ENCODE data around the gene LY6G5B. TPM values are rescaled to one million over a fixed set of nuclear protein-coding genes. Genes with fewer than 3 reads are reported as not detected.

LY6G5B gene
- 1 to 10 TPM in 1 of 4 donors, under 1 TPM in 2, not detected in 1; 0.19 to 2.7 (median 0.60) TPM for total RNA-seq

- peaks cover 4 to 68% of the 10 kb centered on the region in 2 donors for H3K36me3 ChIP-seq
- no peak for ATAC-seq
These were observed at the start of gene LY6G5B for GRCh38 chr6:31669676-31670075. Gene LY6G5B (plus strand): TSS chr6:31669976. CDS start chr6:31670951, 975 bp downstream.

GRCh38 chr6:31620586-31621319, 49.0 kb upstream of the LY6G5B start, which contains the start of gene PRRC2A:
Gene PRRC2A (plus strand): TSS chr6:31620715. CDS start chr6:31622790, 2,075 bp downstream.
- no peaks in the 10 kb centered on the region for H3K9me3 ChIP-seq
- in situ Hi-C loops (cut with MboI; ENCODE audit: low sequenced_read_pairs in 4 of 4) (no loop called here), intact Hi-C loops (cut with DNase I; ENCODE audit: low total_unique reads) (loop anchor here (1.0 to 10.0 kb wide), 6 partner anchors 32 to 1006 kb away; partner anchors contain the start of genes ATP6V1G2, BAG6, FKBPL and MRPS18B)
- DNase-seq (peak; percentile 77 to 95), ATAC-seq (peak; percentile 53 to 87)
- H3K4me1 ChIP-seq = peaks cover 19 to 21% of the 10 kb centered on the region in 2 donors
- peaks cover 0 to 31% of the 10 kb centered on the region in 2 donors for H3K36me3 ChIP-seq
- H3K4me3 ChIP-seq = peak within 1 kb of the TSS; percentile 69 to 95 (median 82)
- TF ChIP-seq POLR2A (IDR thresholded peaks at IDR 0.05) = peak; percentile 53 to 82
- TF ChIP-seq CTCF (IDR thresholded peaks at IDR 0.05 in 4 of 5, conservative IDR thresholded peaks at IDR 0.05 in 1 of 5) = no peak
- peak within 1 kb of the TSS; percentile 91 to 97 (median 96) for H3K27ac ChIP-seq
- H3K27me3 ChIP-seq = no peaks in the 10 kb centered on the region

More at GRCh38 chr6:31669676-31670075, at the start of gene LY6G5B:
- DNase-seq = no peak
- no peak within 1 kb of the TSS for H3K4me3 ChIP-seq
- no peaks in the 10 kb centered on the region for H3K9me3 ChIP-seq
- in situ Hi-C loops (cut with MboI; ENCODE audit: low sequenced_read_pairs in 4 of 4) (loop anchor here in 2 of 4 donors (10.0 to 25.0 kb wide), 3 partner anchors 165 to 518 kb away; partner anchors contain the start of genes AGER (in 2 of the 2), AGPAT1 (in 2 of the 2), GPSM3 (in 2 of the 2) and PBX2 (in 2 of the 2)), intact Hi-C loops (cut with DNase I; ENCODE audit: low total_unique reads) (loop anchor here (5.0 kb wide), 2 partner anchors 163 to 508 kb away; partner anchors contain the start of genes AGPAT1 and RNF5)
- peaks cover 11 to 19% of the 10 kb centered on the region in 2 donors for H3K4me1 ChIP-seq
- no peak within 1 kb of the TSS for H3K27ac ChIP-seq
- no peak for TF ChIP-seq CTCF (IDR thresholded peaks at IDR 0.05 in 4 of 5, conservative IDR thresholded peaks at IDR 0.05 in 1 of 5)
- no peak for TF ChIP-seq POLR2A (IDR thresholded peaks at IDR 0.05)
- no peaks in the 10 kb centered on the region for H3K27me3 ChIP-seq

GRCh38 chr6:31621320-31621939, 48.3 kb upstream of the LY6G5B start:
- in situ Hi-C loops (cut with MboI; ENCODE audit: low sequenced_read_pairs in 4 of 4) = no loop called here
- DNase-seq (no peak), ATAC-seq (no peak)
- peak overlapping the region; percentile 69 to 95 (median 82) for H3K4me3 ChIP-seq
- TF ChIP-seq POLR2A (IDR thresholded peaks at IDR 0.05) = no peak
- TF ChIP-seq CTCF (IDR thresholded peaks at IDR 0.05 in 4 of 5, conservative IDR thresholded peaks at IDR 0.05 in 1 of 5) = no peak
- intact Hi-C loops (cut with DNase I; ENCODE audit: low total_unique reads) = loop anchor here (2.0 to 10.0 kb wide), 2 partner anchors 75 to 1007 kb away; partner anchors contain the start of genes ATP6V1G2, MRPS18B, NFKBIL1 and PPP1R10
- no peaks in the 10 kb centered on the region for H3K9me3 ChIP-seq
- peak overlapping the region; percentile 91 to 97 (median 96) for H3K27ac ChIP-seq
- H3K27me3 ChIP-seq = no peaks in the 10 kb centered on the region
- H3K36me3 ChIP-seq = peaks cover 3 to 38% of the 10 kb centered on the region in 2 donors
- H3K4me1 ChIP-seq = peaks cover 19 to 21% of the 10 kb centered on the region in 2 donors

GRCh38 chr6:31621991-31622390, 47.8 kb upstream of the LY6G5B start:
- in situ Hi-C loops (cut with MboI; ENCODE audit: low sequenced_read_pairs in 4 of 4) (no loop called here), intact Hi-C loops (cut with DNase I; ENCODE audit: low total_unique reads) (loop anchor here (2.0 to 10.0 kb wide), 2 partner anchors 75 to 1007 kb away; partner anchors contain the start of genes ATP6V1G2, MRPS18B, NFKBIL1 and PPP1R10)
- Histone ChIP-seq H3K27me3 (no peaks in the 10 kb centered on the region), H3K27ac (peak overlapping the region; percentile 91 to 97 (median 96)), H3K4me3 (peak overlapping the region in 3 of 4 donors; percentile 69 to 85 (median 79)), H3K36me3 (peaks cover 5 to 43% of the 10 kb centered on the region in 2 donors), H3K9me3 (no peaks in the 10 kb centered on the region), H3K4me1 (peaks cover 19 to 21% of the 10 kb centered on the region in 2 donors)
- DNase-seq (no peak), ATAC-seq (no peak)
- TF ChIP-seq CTCF (IDR thresholded peaks at IDR 0.05 in 4 of 5, conservative IDR thresholded peaks at IDR 0.05 in 1 of 5) (no peak), POLR2A (IDR thresholded peaks at IDR 0.05) (no peak)

Data from gastrocnemius medialis (tissue), 4 donors.